Femur (tissue), 1 donor: ENCODE data around the gene ZNF202.
"Not testable (repeated sequence)": the region's sequence is repeated elsewhere in the genome, so short reads cannot be mapped to it uniquely, and the experiment has no call there.

Source experiments
- DNase-seq: peaks from one replicate; pipeline ENCODE4 v3.0.0-alpha.2; 2017

The ZNF202 gene

GRCh38 chr11:123738374-123738773 is 3.1 kb downstream of the ZNF202 start:
- DNase-seq = no peak

GRCh38 chr11:123736769-123737168 is 4.7 kb downstream of the ZNF202 start:
- no peak for DNase-seq

GRCh38 chr11:123729602-123730001 is 11.9 kb downstream of the ZNF202 start:
- no peak for DNase-seq

- no peak for DNase-seq
Measured at GRCh38 chr11:123725995-123726655, 15.3 kb downstream of the ZNF202 start.

- no peak for DNase-seq
Measured at GRCh38 chr11:123719452-123719851, 22.0 kb downstream of the ZNF202 start.

- DNase-seq = no peak
Measured at GRCh38 chr11:123718469-123718868, 23.0 kb downstream of the ZNF202 start.

- DNase-seq = no peak
Measured at GRCh38 chr11:123718063-123718462, 23.4 kb downstream of the ZNF202 start.

- DNase-seq = not testable (repeated sequence)
Measured at GRCh38 chr11:123712627-123713026, 28.8 kb downstream of the ZNF202 start.

- peak; percentile 76 for DNase-seq
Measured at GRCh38 chr11:123707606-123708205, 33.8 kb downstream of the ZNF202 start.

- DNase-seq = no peak
Measured at GRCh38 chr11:123707206-123707605, 34.3 kb downstream of the ZNF202 start.

GRCh38 chr11:123704341-123704740 is 37.1 kb downstream of the ZNF202 start:
- no peak for DNase-seq

- DNase-seq = no peak
Measured at GRCh38 chr11:123702696-123703095, 38.8 kb downstream of the ZNF202 start.

GRCh38 chr11:123702139-123702538 is 39.3 kb downstream of the ZNF202 start:
- peak; percentile 74 for DNase-seq

GRCh38 chr11:123700772-123701171 is 40.7 kb downstream of the ZNF202 start:
- peak; percentile 25 for DNase-seq

GRCh38 chr11:123698546-123699127 is 42.8 kb downstream of the ZNF202 start:
- no peak for DNase-seq

- no peak for DNase-seq
Measured at GRCh38 chr11:123696183-123696582, 45.3 kb downstream of the ZNF202 start.

GRCh38 chr11:123695231-123695630 is 46.2 kb downstream of the ZNF202 start:
- DNase-seq = no peak

GRCh38 chr11:123694551-123694950 is 46.9 kb downstream of the ZNF202 start:
- DNase-seq = no peak

- DNase-seq = no peak
Measured at GRCh38 chr11:123692961-123693360, 48.5 kb downstream of the ZNF202 start.

GRCh38 chr11:123690485-123690884 is 51.0 kb downstream of the ZNF202 start:
- no peak for DNase-seq

GRCh38 chr11:123684601-123685000 is 56.9 kb downstream of the ZNF202 start:
- no peak for DNase-seq

- DNase-seq = no peak
Measured at GRCh38 chr11:123683428-123684170, 57.9 kb downstream of the ZNF202 start.

GRCh38 chr11:123682696-123683410 is 58.6 kb downstream of the ZNF202 start:
- DNase-seq = no peak
